Stomach (tissue), 9 donors: ENCODE results near the gene WBP2. TPM values are rescaled to one million over a fixed set of nuclear protein-coding genes. Genes with fewer than 3 reads are reported as not detected.

Source experiments
- DNase-seq, 2 donors: peaks; one replicate each; pipeline versions ENCODE4 v3.0.0 to v3.0.0-alpha.2; 2013 to 2019
- H3K27ac ChIP-seq, 5 donors: fragments of 200-600 bp in 4 of 5; sonication (generic) in 4 of 5; one replicate each; pipeline ENCODE4 v1.5.1; 2013 to 2019; ENCODE audit warnings: mild to moderate bottlenecking in 1 of 5, moderate library complexity in 1 of 5
- H3K27me3 ChIP-seq, 3 donors: fragments of 200-600 bp; sonication (generic); one replicate each; pipeline ENCODE4 v1.5.1; 2017 to 2019; ENCODE audit warnings: mixed run types in 1 of 3
- H3K36me3 ChIP-seq, 4 donors: fragments of 200-600 bp; sonication (generic); 1 replicate in 3 of 4; 2 replicates in 1 of 4; pipeline ENCODE4 v1.5.1; 2016 to 2019
- H3K4me1 ChIP-seq, 4 donors: fragments of 200-600 bp; sonication (generic); one replicate each; pipeline ENCODE4 v1.5.1; 2016 to 2019
- H3K4me3 ChIP-seq, 4 donors: fragments of 200-600 bp; sonication (generic) in 3 of 4; one replicate each; pipeline ENCODE4 v1.5.1; 2016 to 2019; ENCODE audit warnings: mild to moderate bottlenecking in 1 of 4
- H3K9me3 ChIP-seq, 4 donors: fragments of 200-600 bp; sonication (generic); one replicate each; pipeline ENCODE4 v1.5.1; 2016 to 2019
- CTCF ChIP-seq, 7 experiments: fragments of 450-650 bp in 4 of 7; fragments of 200-600 bp in 3 of 7; sonication (generic) in 3 of 7; IDR thresholded peaks; one replicate each; pipeline ENCODE4 v1.5.1; 2016 to 2019; ENCODE audit warnings: antibody characterized with exemption in 7 of 7, control low read depth in 2 of 7, mild to moderate bottlenecking in 1 of 7
- EP300 ChIP-seq: sonication (generic); formaldehyde crosslinking; IDR thresholded peaks from one replicate; pipeline ENCODE4 v1.6.1; 2017; ENCODE audit warnings: antibody characterized with exemption
- POLR2A ChIP-seq, 4 donors: fragments of 450-650 bp; IDR thresholded peaks; one replicate each; pipeline ENCODE4 v1.6.1; 2016; ENCODE audit warnings: antibody characterized with exemption in 4 of 4, control low read depth in 2 of 4, mild to moderate bottlenecking in 1 of 4, moderate library complexity in 1 of 4
- POLR2AphosphoS5 ChIP-seq, 3 donors: sonication (generic); formaldehyde crosslinking; IDR thresholded peaks; one replicate each; pipeline ENCODE4 v1.6.1; 2016; ENCODE audit warnings: antibody characterized with exemption in 3 of 3
- WGBS, 5 donors: extraction: QIAGEN DNeasy Blood & Tissue Kit in 3 of 5; methylation state at CpG; one replicate each; pipeline versions ENCODE4 v1.1.5 to v1.1.7; 2013 to 2018; 5-methylcytosine and 5-hydroxymethylcytosine counted together
- intact Hi-C: fragments of 100-400 bp; cut with DNase I; formaldehyde crosslinking; loops from one replicate; pipeline ENCODE4 v1.15.1; 2023; ENCODE audit warnings: low total_unique reads
- polyA plus RNA-seq, 3 donors: library from polyadenylated mRNA; stranded (reverse); fragments of 200-250 nt; gene quantifications; one replicate each; pipeline ENCODE4 v1.2.3, GENCODE V29; 2013
- total RNA-seq, 5 donors: library from RNA; depleted of rRNA; stranded (reverse); fragments of >200 nt; gene quantifications; one replicate each; pipeline versions ENCODE4 v1.1.0 to v1.2.3, GENCODE V29; 2014 to 2016
- donor health status: healthy with polysubstance abuse.
- donor health status: Bipolar disorder and iron deficiency.
- donor health status: healthy.

Gene WBP2
- total and polyA plus RNA-seq, 8 donors: 28.6 to 122 (median 72.5) TPM

- Histone ChIP-seq H3K4me1 (peaks cover 22 to 31% (median 27%) of the 10 kb centered on the region in 4 donors), H3K27ac (peak overlapping the region in 4 of 5 donors; percentile 55 to 76 (median 68)), H3K27me3 (no peaks in the 10 kb centered on the region), H3K4me3 (no peak overlapping the region), H3K36me3 (peaks cover 27 to 45% (median 41%) of the 10 kb centered on the region in 4 donors), H3K9me3 (no peaks in the 10 kb centered on the region)
- no peak for TF ChIP-seq POLR2A (IDR thresholded peaks at IDR 0.05)
- 82 to 97% (median 87%) methylated on average over 3 of the region's 3 CpGs for WGBS, 5 donors
- DNase-seq: no peak
- intact Hi-C loops: no loop called here
Measured at GRCh38 chr17:75807861-75808260, 47.3 kb downstream of the WBP2 start.

- no peak for DNase-seq
- no peaks in the 10 kb centered on the region for H3K9me3 ChIP-seq
- peak overlapping the region in 1 of 5 donors; percentile 19 for H3K27ac ChIP-seq
- 80 to 88% (median 85%) methylated on average over 4 of the region's 4 CpGs for WGBS, 5 donors
- no peak for TF ChIP-seq POLR2AphosphoS5 (IDR thresholded peaks at IDR 0.05)
- no peak for TF ChIP-seq EP300
- no peak for TF ChIP-seq CTCF (IDR thresholded peaks at IDR 0.05)
- no peak for TF ChIP-seq POLR2A (IDR thresholded peaks at IDR 0.05)
- intact Hi-C loops: no loop called here
- no peaks in the 10 kb centered on the region for H3K27me3 ChIP-seq
- H3K36me3 ChIP-seq: peaks cover 18 to 42% (median 32%) of the 10 kb centered on the region in 4 donors
- H3K4me3 ChIP-seq: no peak overlapping the region
- peaks cover 22 to 31% (median 27%) of the 10 kb centered on the region in 4 donors for H3K4me1 ChIP-seq
Measured at GRCh38 chr17:75806822-75807500, 48.2 kb downstream of the WBP2 start.

DNA sequence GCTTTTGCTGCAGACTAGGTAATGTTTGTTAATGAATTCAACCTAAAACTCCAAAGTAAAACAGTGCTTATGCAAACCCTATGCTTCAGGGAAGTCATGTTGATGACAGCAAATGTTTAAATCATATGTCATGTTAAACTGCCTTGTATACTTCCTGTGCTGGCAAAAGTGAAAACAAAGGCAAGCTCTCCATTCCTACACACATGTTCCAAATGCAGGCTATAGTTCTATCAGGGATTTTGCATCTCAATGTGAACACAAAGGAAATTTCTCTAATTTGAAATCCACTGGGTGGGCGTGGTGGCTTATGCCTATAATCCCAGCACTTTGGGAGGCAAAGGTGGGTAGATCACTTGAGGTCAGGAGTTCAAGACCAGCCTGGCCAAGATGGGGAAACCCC lies 51.3 kb downstream of the WBP2 start:
- TF ChIP-seq POLR2A (IDR thresholded peaks at IDR 0.05) (no peak), EP300 (no peak), CTCF (IDR thresholded peaks at IDR 0.05) (no peak), POLR2AphosphoS5 (IDR thresholded peaks at IDR 0.05) (no peak)
- intact Hi-C loops: no loop called here
- no peak overlapping the region for H3K27ac ChIP-seq
- no peak for DNase-seq
- no peak overlapping the region for H3K4me3 ChIP-seq
- no peaks in the 10 kb centered on the region for H3K9me3 ChIP-seq
- peaks cover 12 to 43% (median 24%) of the 10 kb centered on the region in 4 donors for H3K36me3 ChIP-seq
- WGBS, 5 donors: 89 to 100% (median 93%) methylated on average over 1 of the region's 1 CpG
- no peaks in the 10 kb centered on the region for H3K27me3 ChIP-seq
- H3K4me1 ChIP-seq: peaks cover 7 to 17% (median 11%) of the 10 kb centered on the region in 4 donors

DNA sequence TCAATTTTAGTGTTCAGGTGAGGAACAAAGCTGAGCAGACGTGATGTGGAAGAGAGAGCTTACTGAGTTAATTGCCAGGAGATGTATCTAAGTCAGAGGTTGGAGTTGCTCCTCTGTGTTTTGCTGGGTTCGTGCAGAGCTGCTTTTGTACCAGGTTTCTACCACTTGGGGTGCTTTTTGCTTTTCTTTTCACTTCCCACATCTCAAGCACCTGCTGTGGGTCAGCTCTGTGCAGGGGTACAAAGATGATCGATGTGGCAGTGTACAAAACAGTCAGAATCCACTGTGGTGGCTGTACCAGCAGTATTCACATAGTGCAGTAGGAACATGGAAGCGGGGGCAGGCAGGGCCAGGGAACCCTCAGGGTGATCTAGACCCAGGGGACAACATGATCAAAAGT lies 55.7 kb downstream of the WBP2 start:
- Histone ChIP-seq H3K9me3 (no peaks in the 10 kb centered on the region), H3K36me3 (peaks cover 28 to 77% (median 57%) of the 10 kb centered on the region in 4 donors), H3K27ac (no peak overlapping the region), H3K4me3 (no peak overlapping the region), H3K27me3 (no peaks in the 10 kb centered on the region), H3K4me1 (no peaks in the 10 kb centered on the region)
- no peak for DNase-seq
- intact Hi-C loops: no loop called here
- 82 to 90% (median 87%) methylated on average over 4 of the region's 4 CpGs for WGBS, 5 donors
- TF ChIP-seq EP300: no peak
- no peak for TF ChIP-seq CTCF (IDR thresholded peaks at IDR 0.05)
- no peak for TF ChIP-seq POLR2AphosphoS5 (IDR thresholded peaks at IDR 0.05)
- no peak for TF ChIP-seq POLR2A (IDR thresholded peaks at IDR 0.05)
